ENCODE measurements around the gene NFYB. TPM values are rescaled to one million over a fixed set of nuclear protein-coding genes. Genes with fewer than 3 reads are reported as not detected.

Gene NFYB
- total RNA-seq, 1 donor from 2014 or later, result 48.0 TPM

GRCh38 chr12:104155711-104156555 lies 17.9 kb upstream of the NFYB start:
- no peak for DNase-seq

GRCh38 chr12:104154806-104155205 lies 16.8 kb upstream of the NFYB start:
- DNase-seq, result no peak

GRCh38 chr12:104154286-104154685 lies 16.3 kb upstream of the NFYB start:
- no peak for DNase-seq

GRCh38 chr12:104152685-104153241 lies 14.8 kb upstream of the NFYB start:
- no peak for DNase-seq

- no peak for DNase-seq
Measured at GRCh38 chr12:104150416-104150815, 12.4 kb upstream of the NFYB start.

- DNase-seq, result no peak
Measured at GRCh38 chr12:104147346-104147745, 9.3 kb upstream of the NFYB start.

GRCh38 chr12:104143918-104144317 lies 5.9 kb upstream of the NFYB start:
- DNase-seq, result no peak

- DNase-seq, result no peak
Measured at GRCh38 chr12:104143002-104143401, 5.0 kb upstream of the NFYB start.

- no peak for DNase-seq
Measured at GRCh38 chr12:104142543-104142942, 4.5 kb upstream of the NFYB start.

GRCh38 chr12:104138797-104139152 lies 765 bp upstream of the NFYB start:
- DNase-seq, result no peak

GRCh38 chr12:104137001-104137901 lies 759 bp downstream of the NFYB start:
- DNase-seq, result no peak

GRCh38 chr12:104136577-104136976 lies 1.4 kb downstream of the NFYB start:
- no peak for DNase-seq

- no peak for DNase-seq
Measured at GRCh38 chr12:104134882-104135281, 3.1 kb downstream of the NFYB start.

- DNase-seq, result no peak
Measured at GRCh38 chr12:104133866-104134265, 4.1 kb downstream of the NFYB start.

- no peak for DNase-seq
Measured at GRCh38 chr12:104133321-104133720, 4.7 kb downstream of the NFYB start.

- DNase-seq, result no peak
Measured at GRCh38 chr12:104132351-104132956, 5.6 kb downstream of the NFYB start.

GRCh38 chr12:104131609-104132008 lies 6.4 kb downstream of the NFYB start:
- no peak for DNase-seq

GRCh38 chr12:104130760-104131159 lies 7.2 kb downstream of the NFYB start:
- DNase-seq, result no peak

GRCh38 chr12:104126548-104126947 lies 11.5 kb downstream of the NFYB start:
- DNase-seq, result no peak

GRCh38 chr12:104122298-104122697 lies 15.7 kb downstream of the NFYB start:
- DNase-seq, result no peak

GRCh38 chr12:104121001-104121400 lies 17.0 kb downstream of the NFYB start:
- DNase-seq, result no peak

GRCh38 chr12:104115587-104115975 lies 22.4 kb downstream of the NFYB start:
- no peak for DNase-seq

Data from occipital lobe (tissue), 2 donors.